Left lung (tissue), 10 donors: ENCODE results near the gene ADAMTS17. TPM values are rescaled to one million over a fixed set of nuclear protein-coding genes. Genes with fewer than 3 reads are reported as not detected.

Source experiments
- ATAC-seq: fragments of 200-7000 bp; cut with Tn5 transposase; one replicate; pipeline ENCODE4 v1.9.1; 2020; ENCODE audit warnings: moderate library complexity
- DNase-seq, 4 donors: peaks; one replicate each; pipeline ENCODE4 v3.0.0-alpha.2; 2013 to 2020
- H3K27ac ChIP-seq, 2 donors: fragments of 200-600 bp; sonication (generic) in 1 of 2; one replicate each; pipeline versions ENCODE4 v1.5.0 to v1.8.0; 2020 to 2021
- H3K27me3 ChIP-seq, 2 donors: fragments of 200-600 bp; sonication (generic) in 1 of 2; one replicate each; pipeline versions ENCODE4 v1.5.0 to v1.8.0; 2020 to 2021
- H3K36me3 ChIP-seq, 2 donors: fragments of 200-600 bp; sonication (generic) in 1 of 2; one replicate each; pipeline versions ENCODE4 v1.5.0 to v1.8.0; 2020 to 2021
- H3K4me1 ChIP-seq, 2 donors: fragments of 200-600 bp; one replicate each; pipeline ENCODE4 v1.8.0; 2021
- H3K4me3 ChIP-seq, 2 donors: fragments of 200-600 bp; sonication (generic) in 1 of 2; one replicate each; pipeline versions ENCODE4 v1.5.0 to v1.8.0; 2020 to 2021; ENCODE audit warnings: mild to moderate bottlenecking in 1 of 2
- H3K9me3 ChIP-seq, 2 donors: fragments of 200-600 bp; sonication (generic) in 1 of 2; one replicate each; pipeline versions ENCODE4 v1.5.0 to v1.8.0; 2020 to 2021
- intact Hi-C, 2 donors: fragments of 100-400 bp; cut with DNase I; formaldehyde crosslinking; loops; one replicate each; pipeline versions ENCODE4 v1.11.2 to v1.14.2; 2022
- polyA plus RNA-seq, 6 donors: library from polyadenylated mRNA; unstranded; fragments of 120-200 nt; gene quantifications; one replicate each; pipeline ENCODE4 v1.2.1, GENCODE V29; 2013; ENCODE audit not compliant: insufficient read length in 6 of 6
- total RNA-seq, 2 donors: library from RNA; stranded (reverse); fragmentation: NEBNext Ultra II Directional; extraction: Animal tissue kit (Norgen Biotek cat#: 25700); gene quantifications; one replicate each; pipeline ENCODE4 v1.2.1, GENCODE V29; 2021
- TF ChIP-seq, protein P1 (sequence below), 2 donors: fragments of 200-600 bp; sonication (generic) in 1 of 2; IDR thresholded peaks; one replicate each; pipeline versions ENCODE4 v1.5.0 to v1.8.0; 2021; ENCODE audit warnings: antibody characterized with exemption in 2 of 2
- donor health status: DM: no; HTN: yes; CAD: no.
- donor health status: DM: no; HTN: no; CAD: no.

ADAMTS17 gene
- total and polyA plus RNA-seq, 8 donors: 2.0 to 3.9 (median 3.4) TPM

DNA sequence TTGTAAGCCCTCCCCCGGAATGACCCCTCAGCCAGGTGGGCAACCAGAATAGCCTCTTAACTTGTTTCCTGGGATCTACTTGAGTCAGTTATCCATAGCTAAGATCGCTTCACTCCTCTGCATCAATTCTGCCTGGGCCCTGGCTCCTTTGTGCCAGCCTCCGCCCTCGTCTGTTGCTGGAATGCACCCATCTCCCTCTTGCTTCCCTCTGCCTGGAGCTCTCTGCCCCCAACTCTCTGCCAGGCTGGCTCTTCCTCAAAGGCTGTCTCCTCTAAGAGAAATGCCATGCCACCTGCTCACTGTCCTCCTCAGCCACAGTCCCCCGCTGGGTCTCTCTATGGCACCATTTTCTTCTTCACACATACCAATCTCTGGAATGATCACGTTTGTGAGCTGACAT, 240.8 kb downstream of the ADAMTS17 start:
- Histone ChIP-seq H3K4me1 (no peaks in the 10 kb centered on the region), H3K9me3 (no peaks in the 10 kb centered on the region), H3K27me3 (no peaks in the 10 kb centered on the region), H3K36me3 (no peaks in the 10 kb centered on the region), H3K4me3 (no peak overlapping the region), H3K27ac (no peak overlapping the region)
- DNase-seq (no peak), ATAC-seq (no peak)
- TF ChIP-seq, protein P1, sequence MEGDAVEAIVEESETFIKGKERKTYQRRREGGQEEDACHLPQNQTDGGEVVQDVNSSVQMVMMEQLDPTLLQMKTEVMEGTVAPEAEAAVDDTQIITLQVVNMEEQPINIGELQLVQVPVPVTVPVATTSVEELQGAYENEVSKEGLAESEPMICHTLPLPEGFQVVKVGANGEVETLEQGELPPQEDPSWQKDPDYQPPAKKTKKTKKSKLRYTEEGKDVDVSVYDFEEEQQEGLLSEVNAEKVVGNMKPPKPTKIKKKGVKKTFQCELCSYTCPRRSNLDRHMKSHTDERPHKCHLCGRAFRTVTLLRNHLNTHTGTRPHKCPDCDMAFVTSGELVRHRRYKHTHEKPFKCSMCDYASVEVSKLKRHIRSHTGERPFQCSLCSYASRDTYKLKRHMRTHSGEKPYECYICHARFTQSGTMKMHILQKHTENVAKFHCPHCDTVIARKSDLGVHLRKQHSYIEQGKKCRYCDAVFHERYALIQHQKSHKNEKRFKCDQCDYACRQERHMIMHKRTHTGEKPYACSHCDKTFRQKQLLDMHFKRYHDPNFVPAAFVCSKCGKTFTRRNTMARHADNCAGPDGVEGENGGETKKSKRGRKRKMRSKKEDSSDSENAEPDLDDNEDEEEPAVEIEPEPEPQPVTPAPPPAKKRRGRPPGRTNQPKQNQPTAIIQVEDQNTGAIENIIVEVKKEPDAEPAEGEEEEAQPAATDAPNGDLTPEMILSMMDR (IDR thresholded peaks at IDR 0.05): no peak
- intact Hi-C loops: no loop called here

DNA sequence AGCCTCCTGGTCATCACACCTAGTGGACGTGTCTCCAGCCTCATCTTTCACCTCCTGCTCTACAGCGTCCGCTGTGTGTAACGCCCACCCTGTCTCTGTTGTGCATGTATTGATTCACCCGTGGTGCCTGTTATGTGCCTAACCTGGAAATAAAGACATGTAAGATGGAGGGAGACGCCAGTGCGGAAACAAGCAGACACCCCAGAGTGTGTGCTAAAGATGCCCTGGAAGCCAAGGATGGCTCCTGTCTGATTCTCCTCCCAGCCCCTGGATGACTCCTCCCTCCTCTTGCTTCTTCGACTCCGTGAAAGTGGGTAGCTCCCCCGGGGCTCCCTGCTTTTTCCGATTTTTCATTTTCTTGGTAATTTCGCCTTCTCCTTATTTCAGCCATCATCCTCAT, 241.8 kb downstream of the ADAMTS17 start:
- no peak for DNase-seq
- Histone ChIP-seq H3K4me3 (no peak overlapping the region), H3K9me3 (no peaks in the 10 kb centered on the region), H3K4me1 (no peaks in the 10 kb centered on the region), H3K27me3 (no peaks in the 10 kb centered on the region), H3K27ac (no peak overlapping the region), H3K36me3 (no peaks in the 10 kb centered on the region)
- intact Hi-C loops: no loop called here
- ATAC-seq: no peak
- TF ChIP-seq, protein P1 (IDR thresholded peaks at IDR 0.05): no peak

GRCh38 chr15:100098705-100099104, 243.1 kb downstream of the ADAMTS17 start:
- TF ChIP-seq, protein P1 (IDR thresholded peaks at IDR 0.05): no peak
- no peaks in the 10 kb centered on the region for H3K4me1 ChIP-seq
- H3K27me3 ChIP-seq: no peaks in the 10 kb centered on the region
- intact Hi-C loops: no loop called here
- H3K27ac ChIP-seq: no peak overlapping the region
- DNase-seq (no peak), ATAC-seq (no peak)
- no peaks in the 10 kb centered on the region for H3K36me3 ChIP-seq
- H3K9me3 ChIP-seq: no peaks in the 10 kb centered on the region
- H3K4me3 ChIP-seq: no peak overlapping the region

GRCh38 chr15:100097342-100098127, 244.2 kb downstream of the ADAMTS17 start:
- no peak overlapping the region for H3K27ac ChIP-seq
- intact Hi-C loops: no loop called here
- ATAC-seq (no peak), DNase-seq (no peak)
- H3K9me3 ChIP-seq: no peaks in the 10 kb centered on the region
- no peak overlapping the region for H3K4me3 ChIP-seq
- no peaks in the 10 kb centered on the region for H3K27me3 ChIP-seq
- TF ChIP-seq, protein P1 (IDR thresholded peaks at IDR 0.05): no peak
- no peaks in the 10 kb centered on the region for H3K36me3 ChIP-seq
- H3K4me1 ChIP-seq: no peaks in the 10 kb centered on the region

DNA sequence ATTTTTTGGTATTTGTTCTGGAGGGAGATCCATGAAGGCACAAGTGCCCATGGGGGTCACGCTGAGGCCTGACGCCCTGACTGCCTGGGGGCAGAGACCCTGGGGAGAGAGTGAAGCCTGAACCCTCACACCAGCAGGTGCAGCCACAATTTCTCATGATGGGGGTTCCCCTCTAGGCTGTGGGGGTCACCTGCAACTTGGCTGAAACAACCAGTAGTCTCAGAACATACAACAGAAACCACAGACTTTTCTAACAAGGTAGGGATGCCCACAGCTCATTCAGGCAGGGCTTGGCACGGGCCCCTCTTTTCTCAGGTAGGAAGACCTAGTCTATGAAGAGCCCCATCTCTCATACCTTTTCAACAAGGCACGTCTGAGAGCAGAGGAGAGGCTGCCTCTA, 245.1 kb downstream of the ADAMTS17 start:
- Histone ChIP-seq H3K27ac (no peak overlapping the region), H3K27me3 (no peaks in the 10 kb centered on the region), H3K9me3 (no peaks in the 10 kb centered on the region), H3K4me1 (no peaks in the 10 kb centered on the region), H3K36me3 (no peaks in the 10 kb centered on the region), H3K4me3 (no peak overlapping the region)
- TF ChIP-seq, protein P1 (IDR thresholded peaks at IDR 0.05): no peak
- ATAC-seq: no peak
- no peak for DNase-seq
- intact Hi-C loops: no loop called here
